SK-N-SH (cell line): Measurements from ENCODE around the gene FBXO34. TPM values are rescaled to one million over a fixed set of nuclear protein-coding genes. Genes with fewer than 3 reads are reported as not detected.

ENCODE experiments used
- CTCF ChIA-PET: fragments of 300-600, 350-600 bp; formaldehyde crosslinking; extraction: SDS; loops from one replicate; lab custom pipeline; 2021; lab: Yijun Ruan, JAX
- POLR2A ChIA-PET: fragments of 350-600 bp; sonication (Branson Sonifier 250); formaldehyde crosslinking; extraction: SDS; loops from one replicate; lab custom pipeline; 2020; ENCODE audit warnings: antibody characterized with exemption, inconsistent platforms; lab: Yijun Ruan, JAX
- DNase-seq: peaks from one replicate; pipeline ENCODE4 v3.0.0; 2012
- H2AFZ ChIP-seq: fragments of 200-600 bp; sonication (generic); 2 replicates; pipeline ENCODE4 v1.8.1; 2016; ENCODE audit warnings: antibody characterized with exemption, mild to moderate bottlenecking, low read depth
- H3F3A ChIP-seq: fragments of 200-600 bp; sonication (generic); replicated peaks from 2 replicates; pipeline ENCODE3; 2016; ENCODE audit warnings: antibody characterized with exemption, mild to moderate bottlenecking; ENCODE audit not compliant: insufficient read depth
- H3K27ac ChIP-seq, 2 experiments: fragments of 200-500 bp in 1 of 2; fragments of 200-600 bp in 1 of 2; sonication (Bioruptor generic) in 1 of 2; sonication (generic), shearing (Covaris generic) in 1 of 2; 2 replicates each; pipeline versions ENCODE4 v1.5.1 to v1.6.1; 2014 to 2016; ENCODE audit warnings: low read depth in 2 of 2, inconsistent platforms in 1 of 2, low read length in 1 of 2, mild to moderate bottlenecking in 1 of 2, mixed read lengths in 1 of 2
- H3K27me3 ChIP-seq: fragments of 200-600 bp; sonication (generic), shearing (Covaris generic); 2 replicates; pipeline ENCODE4 v1.6.1; 2016; ENCODE audit warnings: mixed run types; ENCODE audit not compliant: insufficient read depth
- H3K36me3 ChIP-seq, 2 experiments: fragments of 200-500 bp in 1 of 2; fragments of 200-600 bp in 1 of 2; sonication (Bioruptor generic) in 1 of 2; sonication (generic) in 1 of 2; replicated peaks in 1 of 2; 2 replicates each; pipeline versions ENCODE3 to v1.5.1; 2014 to 2016; ENCODE audit warnings: low read length in 1 of 2, mild to moderate bottlenecking in 1 of 2; ENCODE audit not compliant: insufficient read depth in 2 of 2, control insufficient read depth in 1 of 2
- H3K4me1 ChIP-seq, 2 experiments: fragments of 200-500 bp in 1 of 2; fragments of 200-600 bp in 1 of 2; sonication (Bioruptor generic) in 1 of 2; sonication (generic), shearing (Covaris generic) in 1 of 2; 2 replicates each; pipeline versions ENCODE4 v1.5.1 to v1.6.1; 2014 to 2016; ENCODE audit warnings: low read depth in 1 of 2, low read length in 1 of 2, mixed run types in 1 of 2; ENCODE audit not compliant: insufficient read depth in 2 of 2, control insufficient read depth in 1 of 2
- H3K4me2 ChIP-seq: fragments of 200-600 bp; sonication (generic), shearing (Covaris generic); 2 replicates; pipeline ENCODE4 v1.6.1; 2017; ENCODE audit warnings: mixed run types
- H3K4me3 ChIP-seq, 2 experiments: fragments of 200-500 bp in 1 of 2; fragments of 200-600 bp in 1 of 2; sonication (Bioruptor generic) in 1 of 2; sonication (generic), shearing (Covaris generic) in 1 of 2; 2 replicates each; pipeline versions ENCODE4 v1.5.1 to v1.8.1; 2014 to 2016; ENCODE audit warnings: low read depth in 2 of 2, inconsistent platforms in 1 of 2, low read length in 1 of 2, mild to moderate bottlenecking in 1 of 2, mixed read lengths in 1 of 2, moderate library complexity in 1 of 2
- H3K79me2 ChIP-seq: fragments of 200-600 bp; sonication (generic); 2 replicates; pipeline ENCODE4 v1.8.1; 2017; ENCODE audit warnings: mild to moderate bottlenecking; ENCODE audit not compliant: insufficient read depth
- H3K9ac ChIP-seq: fragments of 200-600 bp; sonication (generic); 2 replicates; pipeline ENCODE4 v1.6.1; 2017; ENCODE audit warnings: mixed run types
- H3K9me2 ChIP-seq: fragments of 200-600 bp; sonication (generic); 2 replicates; pipeline ENCODE4 v1.6.1; 2017; ENCODE audit warnings: mixed run types
- H3K9me3 ChIP-seq: fragments of 200-600 bp; sonication (generic); 2 replicates; pipeline ENCODE4 v1.6.1; 2017; ENCODE audit warnings: mixed run types, mild to moderate bottlenecking, moderate library complexity
- H4K20me1 ChIP-seq: fragments of 200-600 bp; sonication (generic); 2 replicates; pipeline ENCODE4 v1.6.1; 2017; ENCODE audit warnings: mild to moderate bottlenecking, mixed run types; ENCODE audit not compliant: insufficient read depth
- CHD2 ChIP-seq: fragments of 150-350 bp; IDR thresholded peaks from 2 replicates; pipeline ENCODE4 v1.6.1; 2018; ENCODE audit warnings: low read length; ENCODE audit not compliant: partially characterized antibody
- ELF1 ChIP-seq: IDR thresholded peaks from 2 replicates; pipeline ENCODE4 v1.4.0; 2012
- EP300 ChIP-seq, 2 experiments: IDR thresholded peaks; 2 replicates each; pipeline versions ENCODE4 v1.4.0 to v1.6.1; 2012; ENCODE audit warnings: borderline replicate concordance in 1 of 2, low read depth in 1 of 2, low read length in 1 of 2
- EZH2phosphoT487 ChIP-seq: fragments of 200-600 bp; sonication (generic); IDR thresholded peaks from 2 replicates; pipeline ENCODE4 v1.6.1; 2017; ENCODE audit warnings: low read depth, mixed run types, mild to moderate bottlenecking, antibody characterized with exemption, moderate library complexity, borderline replicate concordance
- FOXJ3 ChIP-seq: sonication (generic); formaldehyde crosslinking; IDR thresholded peaks from 2 replicates; pipeline ENCODE4 v1.5.1; 2020; ENCODE audit warnings: mild to moderate bottlenecking, missing genetic modification reagents
- FOXM1 ChIP-seq: IDR thresholded peaks from 2 replicates; pipeline ENCODE4 v1.4.0; 2012; ENCODE audit warnings: low read depth, mild to moderate bottlenecking
- GABPA ChIP-seq: IDR thresholded peaks from 2 replicates; pipeline ENCODE4 v1.4.0; 2012; ENCODE audit warnings: low read depth, mild to moderate bottlenecking
- IRF3 ChIP-seq: fragments of 150-350 bp; IDR thresholded peaks from 2 replicates; pipeline ENCODE4 v1.6.1; 2016; ENCODE audit warnings: mild to moderate bottlenecking, low read depth, low read length
- MAX ChIP-seq: IDR thresholded peaks from 2 replicates; pipeline ENCODE4 v1.4.0; 2012; ENCODE audit warnings: low read depth
- MEF2A ChIP-seq: IDR thresholded peaks from 2 replicates; pipeline ENCODE4 v1.4.0; 2012; ENCODE audit warnings: low read depth, borderline replicate concordance
- MXI1 ChIP-seq: IDR thresholded peaks from 2 replicates; pipeline ENCODE4 v1.6.1; 2012; ENCODE audit warnings: mild to moderate bottlenecking, low read depth, low read length, improper control_type of control experiment
- NFIC ChIP-seq: IDR thresholded peaks from 2 replicates; pipeline ENCODE4 v1.4.0; 2012; ENCODE audit warnings: borderline replicate concordance
- NRF1 ChIP-seq: IDR thresholded peaks from 2 replicates; pipeline ENCODE4 v1.6.1; 2012; ENCODE audit warnings: low read depth, mild to moderate bottlenecking, low read length
- PBX3 ChIP-seq: IDR thresholded peaks from 2 replicates; pipeline ENCODE4; 2012
- RAD21 ChIP-seq: IDR thresholded peaks from 2 replicates; pipeline ENCODE4 v1.6.1; 2012; ENCODE audit warnings: mild to moderate bottlenecking, low read length
- RCOR1 ChIP-seq: fragments of 150-350 bp; IDR thresholded peaks from 2 replicates; pipeline ENCODE4 v1.6.1; 2017; ENCODE audit warnings: antibody characterized with exemption, low read length
- REST ChIP-seq: IDR thresholded peaks from 2 replicates; pipeline ENCODE4 v1.6.1; 2012; ENCODE audit warnings: mild to moderate bottlenecking, low read depth, low read length, moderate library complexity
- TAF1 ChIP-seq: IDR thresholded peaks from 2 replicates; pipeline ENCODE4 v1.6.1; 2012; ENCODE audit warnings: low read depth, mild to moderate bottlenecking, low read length, moderate library complexity, borderline replicate concordance
- USF1 ChIP-seq: IDR thresholded peaks from 2 replicates; pipeline ENCODE4 v1.4.0; 2012; ENCODE audit warnings: low read depth, borderline replicate concordance
- USF2 ChIP-seq: fragments of 150-350 bp; IDR thresholded peaks from 2 replicates; pipeline ENCODE4 v1.6.1; 2017; ENCODE audit warnings: antibody characterized with exemption, low read length, low read depth, borderline replicate concordance
- WGBS: methylation state at CpG from one replicate; pipeline ENCODE4 v1.1.6; 2017; ENCODE audit warnings: low lambda C conversion rate; 5-methylcytosine and 5-hydroxymethylcytosine counted together
- polyA plus RNA-seq, 3 experiments: library from polyadenylated mRNA; depleted of rRNA; stranded (reverse); fragments of >200 nt; gene quantifications; 2 replicates each; pipeline ENCODE4 v1.2.3, GENCODE V29; 2012

FBXO34 gene
- polyA plus RNA-seq, 1 of the 3 experiments (the other 2 are of a cell fraction), result 10.0 TPM

- no peak overlapping the region for H3K27ac ChIP-seq
- no peaks in the 10 kb centered on the region for H3K9me3 ChIP-seq
- no peak for DNase-seq
- POLR2A ChIA-PET, result no interaction called here
- peaks cover 0 to 6% of the 10 kb centered on the region in 2 experiments; a peak in 2 of 4 replicates for H3K4me1 ChIP-seq
- CTCF ChIA-PET, result interaction anchor here (1.0 to 3.9 kb wide), 3 partner anchors 82 to 139 kb away, joined by 5 to 13 read pairs (median 11); no protein-coding TSS in a partner anchor
- peaks cover 10% of the 10 kb centered on the region; the same call in 1 of the 2 replicates for H3K79me2 ChIP-seq
- no peak for TF ChIP-seq NFIC
- TF ChIP-seq MAX, result no peak
- no peak for TF ChIP-seq TAF1
- no peak for TF ChIP-seq GABPA
- no peak for TF ChIP-seq USF2
- TF ChIP-seq FOXJ3 (CRISPR knock-in tag), result no peak
- no peak for TF ChIP-seq RCOR1
- no peak for TF ChIP-seq EP300 (IDR thresholded peaks at IDR 0.05; ENCODE audit: borderline replicate concordance in 1 of 2, low read depth in 1 of 2, low read length in 1 of 2)
- no peak for TF ChIP-seq IRF3
- no peak for TF ChIP-seq USF1
- TF ChIP-seq ELF1, result no peak
- TF ChIP-seq PBX3, result no peak
- no peak for TF ChIP-seq NRF1
- TF ChIP-seq CHD2, result no peak
- no peak for TF ChIP-seq FOXM1
- no peak for TF ChIP-seq RAD21
- no peak for TF ChIP-seq MXI1
- no peak for TF ChIP-seq MEF2A
- TF ChIP-seq EZH2phosphoT487, result no peak
- no peak for TF ChIP-seq REST
- H4K20me1 ChIP-seq, result no peaks in the 10 kb centered on the region
- H3K27me3 ChIP-seq, result no peaks in the 10 kb centered on the region
- H3K4me3 ChIP-seq, result no peak overlapping the region
- peaks cover 22 to 42% of the 10 kb centered on the region in 2 experiments for H3K36me3 ChIP-seq
- no peak overlapping the region for H2AFZ ChIP-seq
- 93% methylated on average over 9 of the region's 9 CpGs for WGBS
- H3K9ac ChIP-seq, result no peak overlapping the region
- H3K9me2 ChIP-seq, result no peaks in the 10 kb centered on the region
- no peaks in the 10 kb centered on the region for H3F3A ChIP-seq
- no peak overlapping the region for H3K4me2 ChIP-seq
These were observed 81.0 kb downstream of the FBXO34 start for GRCh38 chr14:55352201-55352600.
